T-helper 2 cell treated with Interferon-gamma antibody and Interleukin-4, amounts not matched to agents 100 ng/mL and 5 ng/mL, for 36 hours (primary cell): ENCODE measurements around the gene C1QBP. TPM values are rescaled to one million over a fixed set of nuclear protein-coding genes. Genes with fewer than 3 reads are reported as not detected.

Experiments used
- intact Hi-C: fragments of 100-400 bp; cut with micrococcal nuclease; formaldehyde crosslinking; loops from one replicate; pipeline ENCODE4 v1.15.1; 2023
- total RNA-seq: library from RNA; stranded (reverse); gene quantifications from 2 replicates; pipeline ENCODE4 v1.2.3, GENCODE V29; 2022

C1QBP gene, protein sequence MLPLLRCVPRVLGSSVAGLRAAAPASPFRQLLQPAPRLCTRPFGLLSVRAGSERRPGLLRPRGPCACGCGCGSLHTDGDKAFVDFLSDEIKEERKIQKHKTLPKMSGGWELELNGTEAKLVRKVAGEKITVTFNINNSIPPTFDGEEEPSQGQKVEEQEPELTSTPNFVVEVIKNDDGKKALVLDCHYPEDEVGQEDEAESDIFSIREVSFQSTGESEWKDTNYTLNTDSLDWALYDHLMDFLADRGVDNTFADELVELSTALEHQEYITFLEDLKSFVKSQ
- 199 and 200 TPM in 2 replicates for total RNA-seq

DNA sequence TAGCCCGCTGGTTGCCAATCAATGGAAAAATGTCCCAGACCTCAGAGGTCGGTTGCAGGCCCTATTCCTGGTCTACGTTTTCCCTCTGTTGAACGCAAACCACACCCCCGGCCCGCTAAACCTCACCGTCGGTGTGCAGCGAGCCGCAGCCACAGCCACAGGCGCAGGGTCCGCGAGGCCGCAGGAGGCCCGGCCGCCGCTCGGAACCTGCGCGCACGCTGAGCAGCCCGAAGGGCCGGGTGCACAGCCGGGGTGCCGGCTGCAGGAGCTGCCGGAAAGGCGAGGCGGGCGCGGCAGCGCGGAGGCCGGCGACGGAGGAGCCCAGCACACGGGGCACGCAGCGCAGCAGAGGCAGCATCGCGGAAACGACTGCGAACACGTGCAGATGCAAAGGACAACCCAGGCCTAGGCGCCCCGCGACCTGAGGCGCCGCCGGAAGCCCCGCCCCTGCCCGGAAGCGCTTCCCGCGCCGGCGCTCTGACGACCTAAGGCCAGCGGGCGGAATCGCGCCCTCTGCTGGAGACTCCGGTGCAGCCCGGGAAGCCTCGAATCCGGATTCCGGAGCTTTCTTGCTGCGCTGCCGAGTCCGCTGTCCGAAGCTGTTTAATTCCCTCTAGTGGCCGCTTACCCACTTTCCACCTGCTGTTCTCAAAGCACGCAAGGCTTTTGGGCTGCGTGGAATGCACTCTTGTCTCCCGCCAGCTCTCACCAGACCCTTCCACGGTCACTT is at the start of gene C1QBP:
Gene C1QBP (minus strand): TSS at position 440 of the 730 bp plus-strand sequence. CDS start 82 bp downstream, at position 358.
- intact Hi-C loops, result loop anchor here (1.0 to 5.0 kb wide), 5 partner anchors 20 to 242 kb away; partner anchors contain the start of genes DERL2, DHX33, MIS12 and NUP88

DNA sequence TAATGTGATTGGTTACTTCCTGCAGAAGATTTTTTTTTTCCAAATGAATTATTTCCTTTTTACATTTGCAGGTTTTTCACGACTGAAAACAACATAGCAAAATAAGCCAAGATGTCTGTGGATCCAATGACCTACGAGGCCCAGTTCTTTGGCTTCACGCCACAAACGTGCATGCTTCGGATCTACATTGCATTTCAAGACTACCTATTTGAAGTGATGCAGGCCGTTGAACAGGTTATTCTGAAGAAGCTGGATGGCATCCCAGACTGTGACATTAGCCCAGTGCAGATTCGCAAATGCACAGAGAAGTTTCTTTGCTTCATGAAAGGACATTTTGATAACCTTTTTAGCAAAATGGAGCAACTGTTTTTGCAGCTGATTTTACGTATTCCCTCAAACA is 49.8 kb upstream of the C1QBP start:
- intact Hi-C loops, result loop anchor here (5.0 to 10.0 kb wide), 3 partner anchors 51 to 1526 kb away; partner anchors contain the start of genes C17orf100, C1QBP, MED31 and RNASEK

DNA sequence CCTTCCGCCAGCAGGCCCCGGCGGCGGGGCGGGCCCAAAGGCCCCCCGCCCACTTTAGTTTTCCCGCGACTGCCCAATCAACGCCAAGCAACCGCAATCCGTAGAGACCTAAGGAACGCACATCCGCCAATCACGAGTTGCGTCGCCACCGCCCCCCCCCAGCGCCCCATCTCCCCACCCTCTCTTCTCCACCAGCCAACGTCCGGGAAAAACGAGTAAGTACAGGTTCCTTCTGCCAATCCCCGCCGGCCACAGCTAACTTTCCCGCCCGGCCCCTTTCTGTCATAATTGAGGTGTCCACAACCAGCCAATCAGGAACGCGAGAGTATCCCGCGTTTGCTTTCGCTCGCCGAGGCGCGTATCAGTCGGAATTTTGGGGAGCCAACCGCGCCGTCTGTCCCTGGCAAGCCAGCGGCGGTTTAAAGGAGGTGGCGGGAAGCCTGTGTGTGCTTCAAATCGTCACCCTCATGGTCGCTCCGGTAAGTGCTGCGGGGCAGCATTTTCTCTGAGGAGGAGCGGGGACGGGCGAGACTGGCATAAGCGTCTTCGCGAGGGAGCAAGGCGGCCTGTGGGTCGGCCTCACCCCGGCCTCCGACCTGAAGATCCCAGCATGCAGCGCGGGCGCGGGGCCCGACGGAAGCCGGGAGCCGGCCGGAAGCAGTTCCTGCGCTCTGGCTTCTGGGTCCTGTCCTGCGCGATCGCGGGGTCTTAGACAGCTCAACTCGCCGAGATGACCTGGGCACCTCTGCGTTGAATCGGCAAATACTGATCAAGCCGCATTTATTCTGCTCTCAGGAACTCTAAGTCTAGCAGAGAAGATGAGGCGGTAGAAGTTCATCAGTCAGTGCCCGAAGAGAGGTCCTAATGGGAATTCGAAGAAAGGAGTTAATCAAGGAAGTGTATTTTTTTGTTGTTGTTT is 47.5 kb upstream of the C1QBP start, which contains the start of gene MIS12:
Gene MIS12 (plus strand): TSS at position 361 of the 919 bp plus-strand sequence. CDS start 2,297 bp downstream, outside the sequence.
- intact Hi-C loops, result loop anchor here (1.0 to 10.0 kb wide), 8 partner anchors 15 to 1528 kb away; partner anchors contain the start of genes C17orf100, C1QBP, MED31 and NLRP1

DNA sequence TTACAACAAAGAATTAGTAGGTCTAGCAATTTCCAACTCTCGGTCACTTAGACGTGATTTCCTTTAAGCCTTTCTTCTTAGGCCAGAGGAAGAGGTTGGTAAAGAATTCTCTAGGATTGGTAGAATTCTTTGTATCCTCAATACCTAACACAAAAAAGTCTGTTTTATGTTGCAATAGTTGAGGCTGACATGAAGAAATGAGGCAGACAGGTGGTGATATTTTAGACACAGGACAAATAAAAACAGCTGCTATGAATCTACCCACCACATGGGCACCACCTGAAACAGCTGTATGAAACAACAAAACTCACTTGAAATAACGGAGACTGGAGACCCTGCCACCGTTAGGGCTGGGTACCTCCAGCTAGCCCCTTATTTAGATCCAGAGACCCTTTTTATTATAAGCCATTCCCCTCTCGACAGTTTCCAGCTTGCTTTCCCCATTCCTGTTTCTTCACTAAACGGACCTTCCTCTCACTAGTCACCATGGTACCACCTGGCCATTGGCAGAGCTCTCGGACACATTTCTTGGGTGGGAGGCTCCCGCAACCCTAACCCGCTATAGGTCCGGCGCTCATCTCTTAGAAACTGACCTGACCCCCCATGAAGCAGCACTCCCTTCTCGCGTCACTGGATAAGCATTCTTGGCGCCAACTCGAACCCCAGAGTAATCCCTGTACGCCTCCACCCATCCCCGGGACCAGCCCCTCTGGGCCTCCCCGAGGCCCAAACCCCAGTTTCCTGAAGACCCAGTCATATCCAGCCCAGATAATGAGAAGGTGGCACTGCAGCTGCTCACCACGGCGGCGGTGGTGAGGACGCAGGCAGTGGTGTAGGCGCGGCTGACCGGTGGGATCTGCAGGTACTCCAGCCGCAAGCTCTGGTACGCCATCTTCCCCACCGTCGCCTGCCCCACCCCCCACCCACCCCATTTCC is 46.6 kb upstream of the C1QBP start, which contains the start of gene DERL2:
Gene DERL2 (minus strand): TSS at position 909 of the 936 bp plus-strand sequence. CDS start 17 bp downstream, at position 892.
- intact Hi-C loops, result loop anchor here (1.0 to 10.0 kb wide), 8 partner anchors 16 to 1529 kb away; partner anchors contain the start of genes C17orf100, C1QBP, MED31 and NLRP1

DNA sequence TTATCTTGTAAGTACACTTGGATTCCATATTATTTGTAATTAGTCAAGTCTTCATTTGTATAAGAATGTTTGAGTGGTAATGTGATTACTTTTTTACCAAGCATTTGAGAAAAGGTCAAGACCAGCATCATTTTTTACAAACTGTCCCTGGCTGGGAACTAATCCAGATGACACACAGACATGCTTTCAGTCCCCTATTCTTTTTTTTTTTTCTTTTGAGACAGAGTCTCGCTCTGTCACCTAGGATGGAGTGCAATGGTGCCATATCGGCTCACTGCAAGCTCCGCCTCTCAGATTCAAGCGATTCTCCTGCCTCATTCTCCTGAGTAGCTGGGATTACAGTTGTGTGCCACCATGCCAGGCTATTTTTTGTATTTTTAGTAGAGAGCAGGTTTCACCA is 42.5 kb upstream of the C1QBP start:
- intact Hi-C loops, result loop anchor here (10.0 kb wide), 1 partner anchor 1533 kb away; the partner anchor contains the start of gene RNASEK

DNA sequence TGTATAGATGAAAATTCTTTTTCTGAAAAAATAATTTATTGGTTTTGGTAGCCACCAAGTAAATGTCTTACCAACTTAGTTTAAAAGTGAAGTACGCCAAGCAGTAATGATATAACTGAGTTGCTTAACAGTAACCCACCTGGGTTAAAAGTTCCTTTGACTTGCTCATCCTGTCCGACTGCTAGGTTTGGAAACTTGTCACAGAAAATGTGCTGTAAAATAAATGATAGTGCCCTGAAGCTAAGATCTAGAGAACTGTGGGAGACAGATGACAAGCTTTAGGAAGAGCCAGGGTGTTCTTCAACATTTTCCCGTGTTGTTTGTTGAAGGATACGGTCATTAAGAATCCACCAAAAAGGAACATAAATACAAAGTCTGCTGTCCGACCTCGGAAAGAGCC is 42.0 kb upstream of the C1QBP start:
- intact Hi-C loops, result loop anchor here (10.0 kb wide), 1 partner anchor 1534 kb away; the partner anchor contains the start of gene RNASEK

DNA sequence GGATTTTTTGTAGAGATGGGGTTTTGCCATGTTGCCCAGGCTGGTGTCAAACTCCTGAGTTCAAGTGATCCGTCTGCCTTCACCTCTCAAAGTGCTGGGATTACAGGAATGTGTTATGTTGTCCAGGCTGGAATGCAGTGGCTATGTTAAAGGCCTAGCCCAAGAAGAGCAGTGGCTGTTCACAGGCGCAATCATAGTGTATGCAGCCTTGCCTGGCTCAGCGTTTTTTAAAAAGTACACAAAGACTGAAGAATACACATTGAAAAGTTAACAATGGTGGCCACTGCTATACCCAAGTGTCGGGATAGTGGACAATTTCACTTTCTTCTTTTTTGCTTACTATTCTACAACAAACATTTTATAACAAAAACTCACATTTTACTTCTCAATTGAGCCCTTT is 40.0 kb upstream of the C1QBP start:
- intact Hi-C loops, result no loop called here

DNA sequence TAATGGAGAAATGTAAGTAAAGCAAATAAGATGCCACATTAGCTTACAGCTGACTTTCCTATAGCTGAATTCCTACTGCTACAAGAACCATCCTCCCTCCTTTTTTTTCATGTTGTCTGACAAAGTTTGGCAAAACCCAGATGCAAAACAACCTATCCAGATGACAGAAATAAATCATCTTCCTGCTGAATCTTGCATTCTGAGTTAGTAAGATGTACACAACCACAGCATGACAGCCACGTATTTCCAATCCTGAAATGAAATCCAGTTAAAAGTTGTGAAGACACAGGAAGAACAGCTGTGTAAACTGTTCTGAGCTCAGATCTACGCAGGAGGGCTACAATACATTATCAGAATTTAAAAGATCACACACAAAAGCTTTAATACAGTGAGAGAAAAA is 35.0 kb upstream of the C1QBP start:
- intact Hi-C loops, result no loop called here

DNA sequence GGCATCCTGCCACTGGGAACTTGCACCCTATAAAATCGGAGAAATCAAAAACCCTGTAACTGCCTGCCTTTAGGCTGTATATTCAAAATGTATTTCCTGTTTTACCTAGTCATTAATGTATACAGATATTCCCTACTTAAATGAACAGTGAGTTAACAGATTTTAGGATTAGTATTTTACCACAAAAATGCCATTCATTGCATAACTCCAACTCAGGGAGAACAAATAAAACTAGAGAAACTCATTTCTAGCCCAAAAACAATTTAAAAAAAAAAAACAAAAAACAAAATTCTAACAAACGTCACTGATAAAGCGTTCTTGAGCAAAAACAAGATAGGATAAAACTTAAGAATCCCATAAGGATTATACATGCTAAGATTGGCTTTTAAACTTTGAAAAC is 33.6 kb upstream of the C1QBP start:
- intact Hi-C loops, result no loop called here

DNA sequence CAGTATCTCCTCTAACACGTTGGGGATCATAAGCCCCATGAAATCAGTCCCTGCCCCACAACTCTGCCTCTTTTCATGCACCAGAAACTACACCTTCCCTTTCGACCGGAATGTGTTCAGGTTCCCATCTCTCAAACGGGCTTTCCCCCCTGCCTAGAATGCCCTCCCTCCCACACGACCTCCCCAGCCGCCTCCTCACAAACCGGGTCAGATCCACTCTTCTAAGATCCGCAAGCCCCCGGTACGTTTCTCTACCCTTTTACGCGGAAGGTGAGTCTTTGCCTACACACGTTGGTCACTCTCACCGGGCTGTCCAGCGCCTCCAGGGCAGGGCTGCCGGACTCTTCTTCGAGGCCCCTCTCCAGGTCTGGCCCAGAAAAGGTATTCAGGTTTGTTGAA is 29.1 kb upstream of the C1QBP start:
- intact Hi-C loops, result loop anchor here (2.0 kb wide), 1 partner anchor 29 kb away; the partner anchor contains the start of gene C1QBP

DNA sequence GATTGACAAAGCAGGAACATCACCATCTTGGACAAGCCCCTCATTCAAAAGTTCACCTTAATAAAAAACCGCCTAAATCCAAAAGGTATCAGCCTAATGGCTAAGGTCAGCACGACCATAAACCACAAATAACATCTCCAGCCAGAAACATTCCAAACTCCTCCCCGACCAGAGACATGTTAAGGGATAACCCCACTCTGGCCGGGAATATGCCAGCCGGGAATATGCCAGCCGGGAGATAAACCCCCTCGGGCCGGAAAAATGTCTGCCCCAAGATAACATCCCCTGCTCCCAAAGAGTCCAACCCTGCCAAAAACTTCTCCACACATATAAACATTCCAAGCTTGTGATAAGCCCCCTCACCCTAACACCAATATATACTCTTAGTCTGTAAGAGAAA is 28.5 kb upstream of the C1QBP start:
- intact Hi-C loops, result no loop called here

DNA sequence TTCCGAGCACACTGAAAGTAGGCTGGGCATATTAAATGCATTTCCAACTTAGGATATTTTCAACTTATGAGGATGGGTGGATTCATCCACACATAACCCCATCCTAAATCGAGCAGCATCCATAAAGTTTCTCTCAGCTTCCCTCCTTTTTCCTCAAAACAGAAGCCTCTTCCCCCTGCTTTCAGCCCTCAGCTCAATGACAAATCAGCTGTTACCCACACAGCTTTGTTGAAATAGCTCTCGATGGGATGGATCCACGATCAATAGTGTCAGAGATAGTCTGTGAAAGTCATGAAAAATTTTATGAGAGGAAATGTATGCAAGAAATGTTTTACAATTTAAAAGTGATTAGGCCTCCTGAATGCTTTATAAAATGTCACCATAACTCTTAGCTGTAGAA is 27.3 kb upstream of the C1QBP start:
- intact Hi-C loops, result no loop called here

DNA sequence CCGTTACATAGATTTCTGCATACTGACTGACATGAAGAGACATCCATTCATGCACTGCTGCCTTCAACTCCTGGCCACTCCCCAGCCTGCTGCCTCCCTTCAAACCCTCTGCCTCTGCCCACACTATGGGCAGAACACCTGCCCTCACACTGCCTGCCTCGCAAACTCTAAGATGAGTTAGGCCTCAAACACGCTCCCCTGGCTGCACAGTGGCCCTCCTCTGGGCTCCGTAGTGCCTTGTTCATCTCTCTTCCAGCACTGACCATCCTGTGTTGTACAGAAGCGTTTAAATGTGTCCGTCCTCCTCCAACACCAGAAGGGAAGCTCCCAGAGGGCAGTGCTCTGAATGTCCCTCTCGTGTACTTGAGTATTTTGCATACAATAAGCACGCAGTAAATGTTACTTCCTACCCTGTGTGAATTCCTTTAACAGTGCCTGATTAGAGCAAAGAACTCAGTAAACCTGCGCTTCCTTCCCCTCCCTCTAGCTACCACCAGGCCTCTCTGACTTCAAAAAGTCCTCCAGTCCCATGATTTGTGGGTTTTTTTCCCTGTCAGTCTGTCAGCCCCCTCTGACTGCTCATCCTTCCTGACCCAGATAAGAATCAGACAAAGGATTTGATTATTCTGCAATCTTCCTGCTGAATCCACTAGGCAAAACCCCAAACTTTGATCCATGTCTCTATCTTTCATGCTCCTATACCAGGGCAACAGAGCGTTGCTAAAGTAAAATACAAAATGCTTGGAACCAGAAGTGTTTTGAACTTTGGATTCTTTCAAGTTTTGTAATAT is 26.0 kb upstream of the C1QBP start:
- intact Hi-C loops, result no loop called here

DNA sequence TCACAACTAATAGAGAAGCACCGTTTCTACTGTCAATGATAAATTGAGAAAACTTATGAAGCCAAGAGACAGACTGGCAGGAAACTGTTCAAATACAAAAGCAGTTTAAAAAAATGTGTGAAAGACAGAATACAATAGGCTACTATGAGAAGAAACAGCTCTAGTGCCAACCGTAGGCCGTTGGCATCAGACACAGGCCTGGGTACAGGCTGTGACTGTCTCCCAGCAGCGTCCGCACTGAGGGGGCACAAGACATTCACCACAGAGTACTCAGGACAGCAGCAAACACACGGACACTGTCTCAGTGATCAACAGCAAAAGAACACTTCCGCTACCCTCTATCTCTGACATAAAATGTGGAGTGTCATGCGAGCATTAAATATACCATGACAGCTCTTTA is 7.8 kb upstream of the C1QBP start:
- intact Hi-C loops, result no loop called here

DNA sequence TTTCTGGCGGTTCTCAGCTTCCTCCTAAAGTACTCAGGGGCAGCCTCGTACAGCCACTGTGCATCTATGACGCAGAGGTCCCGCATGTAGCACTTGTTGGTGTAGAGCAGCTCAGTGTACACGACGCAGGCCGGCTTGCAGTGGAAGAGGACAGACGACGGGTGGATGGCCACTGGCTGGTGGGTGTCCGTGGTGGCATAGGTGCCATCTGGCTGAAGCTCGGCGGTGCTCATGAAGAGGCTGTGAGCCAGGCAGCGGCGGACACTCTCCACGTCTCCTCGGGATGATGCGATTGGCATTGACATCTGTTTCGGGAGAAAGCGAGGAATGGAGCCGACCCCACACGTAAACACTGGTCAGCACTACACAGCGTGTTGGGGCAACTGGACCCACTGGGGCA is 5.3 kb upstream of the C1QBP start:
- intact Hi-C loops, result no loop called here

DNA sequence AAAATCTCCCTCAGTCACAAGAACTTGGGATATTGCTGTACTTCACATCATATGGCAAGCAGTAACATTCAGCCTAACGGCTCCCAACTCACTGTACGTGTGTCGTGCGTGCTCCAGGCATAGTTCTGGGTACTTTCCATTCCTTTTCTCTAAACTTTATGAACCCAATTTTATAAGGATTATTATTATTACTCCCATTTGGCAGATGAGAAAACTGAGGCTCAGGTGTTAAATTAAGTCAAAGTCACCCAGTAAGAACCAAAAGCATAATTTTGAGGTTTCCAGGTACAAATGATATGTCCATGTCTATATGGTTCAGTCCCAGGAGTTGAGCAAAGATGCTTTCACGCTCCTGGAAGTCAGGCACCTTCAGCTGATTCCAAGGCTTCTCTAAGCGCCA is 4.8 kb upstream of the C1QBP start:
- intact Hi-C loops, result no loop called here

DNA sequence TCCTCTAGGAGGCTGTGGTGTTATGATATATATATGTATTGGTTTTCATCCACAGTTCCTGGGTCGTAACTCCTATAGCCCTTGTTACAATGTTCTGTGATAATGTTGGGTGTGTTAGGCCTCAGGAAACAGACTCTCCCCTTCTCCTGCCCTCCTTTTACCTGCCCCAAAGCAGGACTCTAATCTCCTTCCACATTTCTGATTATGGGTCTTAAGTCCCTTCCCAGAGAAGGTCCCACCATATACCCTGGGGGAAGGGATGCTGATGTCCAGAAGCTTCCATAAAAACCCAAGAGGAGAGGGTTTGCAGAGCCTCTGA is 450 bp upstream of the C1QBP start:
- intact Hi-C loops, result loop anchor here (1.0 to 5.0 kb wide), 4 partner anchors 20 to 242 kb away; partner anchors contain the start of genes DERL2, DHX33, MIS12 and NUP88

DNA sequence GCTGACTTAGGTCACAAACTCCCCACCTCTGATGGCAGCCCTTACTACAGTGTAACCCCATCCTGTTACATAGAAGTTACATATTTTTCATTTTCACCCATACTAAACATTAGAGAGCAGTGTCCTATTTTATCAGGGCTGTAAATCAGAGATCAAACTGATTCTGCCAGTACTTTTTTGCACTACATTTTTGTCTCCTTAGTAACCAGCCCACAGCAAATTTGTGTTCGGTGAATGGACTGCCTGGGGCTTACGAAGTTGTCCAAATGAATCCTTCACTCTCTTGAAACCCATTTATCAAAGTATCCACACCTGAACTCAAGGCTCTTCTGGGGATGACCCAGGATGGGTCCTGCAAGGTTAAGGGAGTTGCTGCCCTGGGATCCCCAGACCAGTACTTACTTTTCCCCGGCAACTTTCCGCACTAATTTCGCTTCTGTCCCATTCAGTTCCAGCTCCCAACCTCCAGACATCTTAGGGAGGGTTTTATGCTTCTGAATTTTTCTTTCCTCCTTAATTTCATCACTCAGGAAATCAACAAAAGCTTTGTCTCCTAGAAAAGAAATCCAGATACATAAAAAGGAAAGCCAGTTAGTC is 1.1 kb downstream of the C1QBP start:
- intact Hi-C loops, result loop anchor here (1.0 to 5.0 kb wide), 4 partner anchors 31 to 241 kb away; partner anchors contain the start of genes DERL2, DHX33, MIS12 and RABEP1
